GM18507 (cell line): ENCODE measurements around the gene LHFPL3.
"Not testable (repeated sequence)": the region's sequence is repeated elsewhere in the genome, so short reads cannot be mapped to it uniquely, and the experiment has no call there.

ENCODE experiments used
- DNase-seq: peaks from one replicate; pipeline ENCODE4 v3.0.0; 2011; ENCODE audit warnings: low read depth; ENCODE audit not compliant: insufficient read length; ENCODE audit errors: extremely low spot score
- FAIRE-seq: peaks from 2 replicates; lab custom pipeline; 2011; peaks lifted over from hg19 to GRCh38; lab: Jason Lieb, UNC

The LHFPL3 gene

DNA sequence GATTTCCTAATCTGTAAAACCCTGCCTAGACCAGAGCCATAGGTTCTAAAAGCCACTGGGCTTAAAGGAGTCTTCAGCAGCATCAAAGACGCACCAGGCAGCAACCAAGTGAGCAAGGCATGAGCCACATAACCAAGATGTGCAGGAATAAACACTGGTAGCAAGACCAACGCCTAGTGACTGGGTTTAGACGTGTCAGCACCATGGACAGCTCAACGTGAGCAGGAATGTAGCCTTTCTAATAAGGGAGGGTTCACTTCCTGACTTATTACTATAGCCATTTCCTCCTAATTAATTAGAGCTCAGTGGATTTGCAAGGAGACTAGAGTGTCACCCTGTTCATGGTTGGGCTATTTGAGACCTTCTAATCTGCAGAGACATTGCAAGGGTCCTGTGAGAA lies 223.7 kb downstream of the LHFPL3 start:
- no peak for FAIRE-seq
- peak; percentile 7 for DNase-seq

DNA sequence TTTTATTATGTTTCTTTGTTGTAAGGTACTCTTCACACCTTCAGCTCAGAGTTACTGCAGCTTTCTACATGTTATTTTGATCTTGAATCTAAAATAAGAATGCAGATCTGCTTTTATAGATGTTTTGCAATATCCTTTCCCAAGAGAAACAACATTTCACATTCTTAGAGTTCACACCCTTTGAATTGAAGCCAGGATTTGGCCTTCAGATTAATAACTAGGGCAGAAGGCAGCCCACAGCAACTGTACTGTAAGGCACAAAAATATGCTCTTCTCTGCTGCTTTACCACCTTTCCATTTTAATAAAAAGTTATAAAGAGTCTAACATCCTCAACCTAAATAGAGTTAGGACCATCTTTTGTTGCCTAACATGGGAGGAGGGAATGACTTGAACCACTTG lies 224.7 kb downstream of the LHFPL3 start:
- no peak for FAIRE-seq
- no peak for DNase-seq

DNA sequence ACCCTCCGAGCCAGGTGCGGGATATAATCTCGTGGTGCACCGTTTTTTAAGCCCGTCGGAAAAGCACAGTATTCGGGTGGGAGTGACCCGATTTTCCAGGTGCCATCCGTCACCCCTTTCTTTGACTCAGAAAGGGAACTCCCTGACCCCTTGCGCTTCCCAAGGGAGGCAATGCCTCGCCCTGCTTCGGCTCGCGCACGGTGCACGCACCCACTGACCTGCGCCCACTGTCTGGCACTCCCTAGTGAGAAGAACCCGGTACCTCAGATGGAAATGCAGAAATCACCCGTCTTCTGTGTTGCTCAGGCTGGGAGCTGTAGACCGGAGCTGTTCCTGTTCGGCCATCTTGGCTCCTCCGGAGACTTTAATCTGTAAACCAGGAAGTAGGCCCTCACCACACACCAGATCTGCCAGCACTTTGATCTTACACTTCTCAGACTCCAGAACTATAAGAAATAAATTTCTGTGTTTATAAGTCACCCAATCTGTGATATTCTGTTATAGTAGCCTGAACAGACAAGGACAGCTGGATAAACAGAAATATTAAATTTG lies 235.0 kb downstream of the LHFPL3 start:
- not testable (repeated sequence) for DNase-seq, FAIRE-seq

GRCh38 chr7:104569751-104570150 lies 241.3 kb downstream of the LHFPL3 start:
- FAIRE-seq, result no peak
- DNase-seq, result no peak

DNA sequence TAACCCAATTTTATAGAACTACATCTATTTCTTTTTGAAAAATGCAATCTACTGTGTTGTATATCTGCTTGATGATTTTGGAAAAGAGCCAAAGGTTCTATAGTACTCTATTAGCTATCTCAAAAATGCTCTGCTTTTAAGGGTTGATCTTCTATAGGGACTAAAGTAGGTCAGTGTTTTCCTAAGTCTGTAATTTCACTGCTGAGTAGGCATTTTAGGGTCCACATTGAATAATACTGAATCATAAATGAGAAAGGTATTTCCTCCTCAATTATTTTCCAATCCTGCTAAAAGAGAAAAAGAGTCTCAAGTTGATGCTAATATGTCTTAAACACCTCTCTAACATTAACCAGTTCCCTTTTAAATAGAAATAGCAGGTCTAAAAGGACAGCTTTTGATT lies 244.2 kb downstream of the LHFPL3 start:
- no peak for FAIRE-seq
- no peak for DNase-seq

DNA sequence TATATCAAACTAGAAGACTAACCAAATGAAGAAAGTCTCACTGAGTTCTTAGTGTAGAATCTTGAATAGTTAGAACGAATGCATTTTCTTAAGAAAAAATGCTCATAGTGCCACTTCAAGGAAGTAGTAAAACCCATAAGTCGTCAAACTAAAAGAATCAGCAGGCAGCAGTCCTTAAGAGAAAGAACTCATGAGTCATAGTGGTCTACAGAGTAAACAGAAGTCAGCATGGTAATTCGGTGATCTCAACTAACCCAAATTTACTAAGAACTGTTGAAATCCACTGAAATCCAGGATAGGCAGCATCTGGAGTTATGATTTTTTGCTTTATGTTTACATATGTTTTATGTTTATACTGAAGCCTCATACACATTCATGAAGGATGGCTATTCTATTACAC lies 256.2 kb downstream of the LHFPL3 start:
- FAIRE-seq (no peak), DNase-seq (no peak)

DNA sequence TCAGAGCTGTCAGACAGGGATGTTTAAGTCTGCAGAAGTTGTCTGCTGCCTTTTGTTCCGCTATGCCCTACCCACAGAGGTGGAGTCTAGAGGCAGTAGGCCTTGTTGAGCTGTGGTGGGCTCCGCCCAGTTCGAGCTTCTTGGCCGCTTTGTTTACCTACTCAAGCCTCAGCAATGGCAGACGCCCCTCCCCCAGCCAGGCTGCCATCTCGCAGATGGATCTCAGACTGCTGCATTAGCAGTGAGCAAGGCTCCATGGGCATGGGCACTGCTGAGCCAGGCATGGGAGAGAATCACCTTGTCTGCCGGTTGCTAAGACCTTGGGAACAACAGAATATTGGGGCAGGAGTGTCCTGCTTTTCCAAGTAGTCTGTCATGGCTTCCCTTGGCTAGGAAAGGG lies 267.2 kb downstream of the LHFPL3 start:
- DNase-seq, result not testable (repeated sequence)

DNA sequence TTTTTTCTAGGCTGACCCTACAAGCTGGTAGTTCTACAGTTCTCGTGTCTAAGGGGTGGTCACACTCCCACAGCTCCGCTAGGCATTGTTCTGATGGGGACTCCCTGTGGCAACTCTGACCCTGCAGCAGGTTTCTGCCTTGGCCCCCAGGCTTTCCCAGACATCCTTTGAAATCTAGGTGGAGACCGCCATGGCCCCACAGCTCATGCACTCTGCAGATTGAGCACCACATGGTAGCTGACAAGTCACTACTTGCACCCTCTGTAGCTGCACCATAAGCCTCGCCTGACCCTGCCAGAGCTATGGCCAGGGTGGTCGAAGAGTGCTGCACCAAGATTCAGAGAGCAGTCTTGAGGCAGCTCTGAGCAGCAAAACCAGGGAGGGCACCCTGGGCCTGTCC lies 275.6 kb downstream of the LHFPL3 start:
- no peak for DNase-seq
- FAIRE-seq, result no peak

More for the DNA sequence above, 267.2 kb downstream of the LHFPL3 start:
- not testable (repeated sequence) for FAIRE-seq

GRCh38 chr7:104604706-104605105 lies 276.3 kb downstream of the LHFPL3 start:
- no peak for DNase-seq
- no peak for FAIRE-seq

DNA sequence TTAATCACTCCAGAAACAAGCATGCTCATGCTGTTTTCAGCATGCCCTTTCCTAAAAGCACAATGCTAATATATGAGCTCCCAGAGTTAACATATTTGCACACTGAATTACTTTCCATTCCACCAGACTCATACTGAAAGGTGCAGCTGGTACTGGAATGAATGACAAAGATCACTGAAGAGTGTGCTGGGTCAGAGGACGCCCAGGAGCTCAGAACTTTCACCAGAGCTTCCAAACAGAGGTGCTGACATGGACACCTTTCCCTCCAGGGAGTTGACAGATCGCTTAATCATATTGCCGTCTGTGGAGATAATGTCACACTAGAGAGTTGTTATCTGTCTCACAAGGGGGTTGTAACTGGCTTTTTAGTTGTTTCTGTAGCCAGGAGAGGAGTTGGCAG lies 292.9 kb downstream of the LHFPL3 start:
- FAIRE-seq, result no peak
- no peak for DNase-seq

DNA sequence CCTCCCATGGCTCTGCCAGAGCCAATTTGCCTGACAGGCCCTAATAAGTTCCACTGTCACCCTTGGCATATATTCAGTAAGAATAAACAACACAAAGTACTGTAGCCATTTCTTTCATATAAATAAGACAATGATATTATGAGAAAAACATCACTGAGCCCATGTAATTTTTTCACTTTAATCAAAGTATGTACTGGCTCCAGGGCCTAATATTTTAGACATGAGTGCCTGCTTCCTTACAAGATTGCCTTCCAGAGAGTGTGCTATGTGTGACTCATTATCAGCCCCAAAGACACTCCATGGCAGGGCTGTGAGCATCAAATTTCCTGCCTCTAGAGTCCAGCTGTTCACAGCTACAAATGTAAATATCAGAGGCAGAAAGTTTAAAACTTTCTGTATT lies 297.6 kb downstream of the LHFPL3 start:
- FAIRE-seq, result no peak
- no peak for DNase-seq

DNA sequence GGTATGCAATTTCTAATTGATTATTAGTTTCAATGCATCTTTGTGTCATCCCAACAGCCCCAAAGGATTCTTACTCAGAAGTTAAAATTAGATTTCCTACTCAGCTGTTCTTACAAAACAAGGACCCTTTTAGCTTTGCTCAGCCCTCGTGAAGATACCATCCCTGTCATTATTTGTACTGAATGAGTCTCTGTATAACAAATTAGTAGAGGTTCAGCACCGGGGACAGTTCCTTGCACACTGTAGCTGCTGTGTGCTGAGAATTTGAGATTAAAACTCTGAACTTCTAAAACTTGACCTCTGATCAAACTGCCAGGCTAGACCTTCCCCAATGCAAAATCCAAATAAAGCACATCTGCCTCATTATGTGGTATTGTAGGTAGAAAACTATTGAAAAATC lies 299.1 kb downstream of the LHFPL3 start:
- no peak for FAIRE-seq
- no peak for DNase-seq

- FAIRE-seq, result no peak
Measured at GRCh38 chr7:104628017-104628416, 299.6 kb downstream of the LHFPL3 start.

DNA sequence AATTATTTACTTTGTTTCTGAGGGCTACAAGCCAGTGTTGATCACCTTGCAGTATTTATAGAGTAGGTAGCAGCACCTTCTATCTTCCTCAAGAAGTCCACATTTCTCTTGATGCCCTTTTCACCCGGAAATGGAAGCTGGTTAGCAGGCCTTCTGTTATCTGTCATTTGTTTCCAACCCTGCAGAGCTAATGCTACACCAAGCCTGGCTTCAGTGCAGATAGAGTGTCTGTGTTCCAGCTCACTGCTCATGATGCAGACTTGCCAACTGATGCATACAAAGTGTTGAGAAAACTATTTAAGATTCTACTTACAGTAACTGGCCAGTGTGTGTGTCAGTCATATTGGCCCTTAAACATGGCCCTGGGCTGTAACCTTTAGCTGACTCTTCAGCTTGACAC lies 301.0 kb downstream of the LHFPL3 start:
- FAIRE-seq, result no peak

More at GRCh38 chr7:104628017-104628416, 299.6 kb downstream of the LHFPL3 start:
- no peak for DNase-seq

DNA sequence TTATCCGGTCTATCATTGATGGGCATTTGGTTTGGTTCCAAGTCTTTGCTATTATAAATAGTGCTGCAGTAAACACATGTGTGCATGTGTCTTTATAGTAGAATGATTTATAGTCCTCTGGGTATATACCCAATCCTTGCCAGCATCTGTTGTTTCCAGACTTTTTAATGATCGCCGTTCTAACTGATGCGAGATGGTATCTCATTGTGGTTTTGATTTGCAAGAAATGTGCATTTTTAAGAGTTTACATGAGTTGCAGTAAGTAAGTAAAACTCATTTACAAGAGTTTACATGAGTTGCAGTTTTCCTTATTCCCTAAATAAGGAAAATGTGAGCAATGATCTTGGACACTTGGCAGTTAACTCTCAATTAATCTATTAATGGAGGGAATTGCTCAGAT lies 312.1 kb downstream of the LHFPL3 start:
- DNase-seq (no peak), FAIRE-seq (no peak)

More for the DNA sequence above, 301.0 kb downstream of the LHFPL3 start:
- no peak for DNase-seq

- no peak for FAIRE-seq
- DNase-seq, result no peak
Measured at GRCh38 chr7:104642560-104642959, 314.2 kb downstream of the LHFPL3 start.

GRCh38 chr7:104643587-104644217 lies 315.3 kb downstream of the LHFPL3 start:
- FAIRE-seq, result peak; percentile 64
- DNase-seq, result no peak

DNA sequence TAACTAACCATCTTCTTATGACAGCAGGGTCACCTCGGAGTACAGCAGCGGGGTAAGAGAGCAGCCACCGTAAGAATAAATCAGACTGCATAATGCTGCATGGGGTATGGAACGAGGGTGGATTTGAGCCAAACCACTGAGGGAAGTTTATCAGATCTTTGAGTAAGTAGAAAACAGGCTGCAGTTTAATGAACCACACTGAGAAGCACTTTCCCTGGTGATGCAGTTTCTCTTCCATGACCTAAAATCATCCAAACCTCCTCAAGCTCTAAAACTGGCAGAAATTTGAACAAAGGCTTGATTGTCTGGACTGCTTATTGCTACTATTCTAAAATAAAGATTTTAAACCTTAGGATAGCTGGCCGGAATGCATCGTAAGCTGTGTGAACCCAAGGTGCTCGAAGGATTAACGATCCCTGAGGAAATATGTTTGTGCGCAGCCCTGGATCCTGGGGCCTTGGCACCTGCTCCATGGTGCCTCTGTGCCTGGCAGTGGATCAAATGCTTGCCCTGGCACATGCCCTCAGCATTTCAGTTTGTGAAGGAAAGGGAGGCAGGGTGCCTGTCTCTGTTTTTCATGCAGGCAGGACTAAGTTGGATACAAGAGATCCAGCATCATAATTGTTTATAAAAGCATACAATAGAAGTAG lies 322.7 kb downstream of the LHFPL3 start:
- no peak for FAIRE-seq
- no peak for DNase-seq

DNA sequence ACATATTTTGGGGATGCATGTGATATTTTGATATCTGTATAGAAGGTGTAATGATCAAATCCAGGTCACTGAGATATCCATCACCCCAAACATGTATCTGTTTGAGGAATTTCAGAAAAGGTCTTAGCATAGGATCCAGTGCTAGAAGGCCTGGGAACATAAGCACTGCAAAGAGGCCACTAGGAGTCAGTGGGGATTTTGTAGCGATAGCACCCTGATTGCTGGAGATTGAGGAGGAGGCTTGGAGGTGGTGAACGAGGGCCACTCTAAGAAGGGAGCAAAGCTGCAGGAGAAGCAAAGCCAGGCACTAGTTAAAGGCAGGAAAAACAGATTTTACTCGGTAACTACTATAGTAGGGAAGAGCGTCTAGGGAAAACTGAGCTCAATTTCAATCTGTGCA lies 324.0 kb downstream of the LHFPL3 start:
- no peak for FAIRE-seq
- DNase-seq, result no peak

- FAIRE-seq (no peak), DNase-seq (no peak)
Measured at GRCh38 chr7:104652865-104653264, 324.5 kb downstream of the LHFPL3 start.

DNA sequence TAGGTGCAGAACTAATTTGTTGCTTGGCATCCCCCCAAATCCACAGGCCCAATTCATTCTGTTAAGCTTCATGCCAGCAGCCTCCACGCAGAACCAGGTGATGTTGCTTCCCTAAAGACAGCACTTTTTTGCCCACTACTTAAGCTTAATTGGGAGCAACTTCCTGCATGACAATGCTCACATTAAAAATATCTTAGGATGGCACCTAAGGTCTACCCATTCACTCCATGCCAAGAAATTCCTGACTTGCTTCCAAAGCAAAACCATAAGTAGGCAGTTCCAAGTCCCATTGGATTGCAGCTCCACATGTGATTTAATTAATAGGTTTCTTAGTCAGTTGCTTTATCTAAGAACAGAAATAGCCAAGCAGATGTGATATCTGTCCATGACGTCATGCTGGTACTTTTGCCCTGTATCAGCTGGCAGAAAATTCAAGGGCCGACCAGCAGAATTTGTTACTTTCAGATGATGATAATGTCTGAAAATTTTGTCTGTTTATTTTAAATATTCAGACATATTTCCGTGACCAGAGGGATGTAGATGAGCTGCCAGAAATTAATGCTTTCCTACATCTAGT lies 325.5 kb downstream of the LHFPL3 start:
- DNase-seq, result no peak

More for the DNA sequence above, 325.5 kb downstream of the LHFPL3 start:
- no peak for FAIRE-seq
